HUES64 (cell line): ENCODE results near the gene MYO18B.

ENCODE experiments used
- H3K27ac ChIP-seq: 2 replicates; pipeline ENCODE4 v1.7.0; 2013; ENCODE audit warnings: low read depth, low read length, inconsistent platforms
- H3K27me3 ChIP-seq: 2 replicates; pipeline ENCODE4 v1.6.1; 2013; ENCODE audit warnings: mild to moderate bottlenecking, low read length; ENCODE audit not compliant: insufficient read depth
- H3K36me3 ChIP-seq: 2 replicates; pipeline ENCODE4 v1.6.1; 2013; ENCODE audit warnings: mild to moderate bottlenecking, low read length; ENCODE audit not compliant: insufficient read depth
- H3K4me1 ChIP-seq: 2 replicates; pipeline ENCODE4 v1.6.1; 2013; ENCODE audit warnings: mild to moderate bottlenecking, low read length, moderate library complexity; ENCODE audit not compliant: insufficient read depth
- H3K4me3 ChIP-seq: 2 replicates; pipeline ENCODE4 v1.5.1; 2013; ENCODE audit warnings: mild to moderate bottlenecking, low read length, moderate library complexity
- H3K9ac ChIP-seq: 2 replicates; pipeline ENCODE4 v1.6.1; 2013; ENCODE audit warnings: mild to moderate bottlenecking, low read depth, low read length
- H3K9me3 ChIP-seq: 2 replicates; pipeline ENCODE4 v1.6.1; 2013; ENCODE audit warnings: low read depth, low read length; ENCODE audit not compliant: insufficient read depth
- WGBS: fragments of 150-250, 120-280 bp; methylation state at CpG from one replicate; pipeline ENCODE4 v1.1.7; 2013; ENCODE audit warnings: missing lambda C conversion rate; 5-methylcytosine and 5-hydroxymethylcytosine counted together

The MYO18B gene

GRCh38 chr22:25892678-25893077 lies 150.7 kb downstream of the MYO18B start:
- no peaks in the 10 kb centered on the region for H3K36me3 ChIP-seq
- 77% methylated on average over 4 of the region's 4 CpGs for WGBS
- H3K9me3 ChIP-seq: no peaks in the 10 kb centered on the region
- H3K27ac ChIP-seq: no peak overlapping the region
- H3K9ac ChIP-seq: no peak overlapping the region
- no peaks in the 10 kb centered on the region for H3K4me1 ChIP-seq
- no peak overlapping the region for H3K4me3 ChIP-seq
- H3K27me3 ChIP-seq: no peaks in the 10 kb centered on the region

- Histone ChIP-seq H3K27me3 (no peaks in the 10 kb centered on the region), H3K9me3 (no peaks in the 10 kb centered on the region), H3K9ac (no peak overlapping the region), H3K36me3 (no peaks in the 10 kb centered on the region), H3K4me3 (no peak overlapping the region), H3K27ac (no peak overlapping the region), H3K4me1 (no peaks in the 10 kb centered on the region)
- 84% methylated on average over 3 of the region's 3 CpGs for WGBS
Measured at GRCh38 chr22:25895678-25896077, 153.7 kb downstream of the MYO18B start.

- Histone ChIP-seq H3K9ac (no peak overlapping the region), H3K27ac (no peak overlapping the region), H3K36me3 (no peaks in the 10 kb centered on the region), H3K9me3 (no peaks in the 10 kb centered on the region), H3K4me1 (no peaks in the 10 kb centered on the region), H3K4me3 (no peak overlapping the region), H3K27me3 (no peaks in the 10 kb centered on the region)
- WGBS: 74% methylated on average over 4 of the region's 4 CpGs
Measured at GRCh38 chr22:25896098-25896497, 154.1 kb downstream of the MYO18B start.

GRCh38 chr22:25896592-25896991 lies 154.6 kb downstream of the MYO18B start:
- Histone ChIP-seq H3K36me3 (no peaks in the 10 kb centered on the region), H3K4me3 (no peak overlapping the region), H3K9me3 (no peaks in the 10 kb centered on the region), H3K9ac (no peak overlapping the region), H3K27ac (no peak overlapping the region), H3K27me3 (no peaks in the 10 kb centered on the region), H3K4me1 (no peaks in the 10 kb centered on the region)
- 75% methylated on average over 2 of the region's 2 CpGs for WGBS

- H3K36me3 ChIP-seq: no peaks in the 10 kb centered on the region
- H3K9ac ChIP-seq: no peak overlapping the region
- no peaks in the 10 kb centered on the region for H3K27me3 ChIP-seq
- no peaks in the 10 kb centered on the region for H3K9me3 ChIP-seq
- H3K4me1 ChIP-seq: no peaks in the 10 kb centered on the region
- no peak overlapping the region for H3K27ac ChIP-seq
- no peak overlapping the region for H3K4me3 ChIP-seq
- 78% methylated on average over 11 of the region's 11 CpGs for WGBS
Measured at GRCh38 chr22:25898707-25899365, 156.8 kb downstream of the MYO18B start.

- no peak overlapping the region for H3K9ac ChIP-seq
- no peaks in the 10 kb centered on the region for H3K27me3 ChIP-seq
- WGBS: no CpG with 5 or more reads among the region's 1 CpG
- H3K4me3 ChIP-seq: no peak overlapping the region
- H3K27ac ChIP-seq: no peak overlapping the region
- H3K36me3 ChIP-seq: no peaks in the 10 kb centered on the region
- no peaks in the 10 kb centered on the region for H3K9me3 ChIP-seq
- H3K4me1 ChIP-seq: no peaks in the 10 kb centered on the region
Measured at GRCh38 chr22:25899566-25899965, 157.6 kb downstream of the MYO18B start.

- Histone ChIP-seq H3K27ac (no peak overlapping the region), H3K4me3 (no peak overlapping the region)
Measured at GRCh38 chr22:25900390-25900789, 158.4 kb downstream of the MYO18B start.

GRCh38 chr22:25900880-25901279 lies 158.9 kb downstream of the MYO18B start:
- Histone ChIP-seq H3K36me3 (no peaks in the 10 kb centered on the region), H3K4me3 (no peak overlapping the region), H3K9ac (no peak overlapping the region), H3K27ac (no peak overlapping the region), H3K27me3 (no peaks in the 10 kb centered on the region), H3K9me3 (no peaks in the 10 kb centered on the region), H3K4me1 (no peaks in the 10 kb centered on the region)
- WGBS: 94% methylated on average over 4 of the region's 4 CpGs

More at GRCh38 chr22:25900390-25900789, 158.4 kb downstream of the MYO18B start:
- WGBS: 90% methylated on average over 3 of the region's 3 CpGs
- no peaks in the 10 kb centered on the region for H3K36me3 ChIP-seq
- H3K27me3 ChIP-seq: no peaks in the 10 kb centered on the region
- H3K4me1 ChIP-seq: no peaks in the 10 kb centered on the region
- H3K9ac ChIP-seq: no peak overlapping the region
- no peaks in the 10 kb centered on the region for H3K9me3 ChIP-seq

- Histone ChIP-seq H3K4me3 (no peak overlapping the region), H3K27ac (no peak overlapping the region), H3K9ac (no peak overlapping the region), H3K36me3 (no peaks in the 10 kb centered on the region), H3K9me3 (peaks cover 8% of the 10 kb centered on the region), H3K4me1 (no peaks in the 10 kb centered on the region), H3K27me3 (no peaks in the 10 kb centered on the region)
- WGBS: 83% methylated on average over 8 of the region's 8 CpGs
Measured at GRCh38 chr22:25902402-25902801, 160.4 kb downstream of the MYO18B start.

GRCh38 chr22:25903294-25903693 lies 161.3 kb downstream of the MYO18B start:
- 75% methylated on average over 6 of the region's 6 CpGs for WGBS
- Histone ChIP-seq H3K4me3 (no peak overlapping the region), H3K27ac (no peak overlapping the region), H3K4me1 (no peaks in the 10 kb centered on the region), H3K9me3 (peaks cover 8% of the 10 kb centered on the region), H3K27me3 (no peaks in the 10 kb centered on the region), H3K36me3 (no peaks in the 10 kb centered on the region), H3K9ac (no peak overlapping the region)

- no peaks in the 10 kb centered on the region for H3K36me3 ChIP-seq
- H3K9me3 ChIP-seq: peaks cover 8% of the 10 kb centered on the region
- H3K4me1 ChIP-seq: peaks cover 9% of the 10 kb centered on the region; the same call in 1 of the 2 replicates
- H3K4me3 ChIP-seq: no peak overlapping the region
- no peaks in the 10 kb centered on the region for H3K27me3 ChIP-seq
- WGBS: 97% methylated on average over 13 of the region's 13 CpGs
- no peak overlapping the region for H3K9ac ChIP-seq
- H3K27ac ChIP-seq: no peak overlapping the region
Measured at GRCh38 chr22:25908212-25908611, 166.2 kb downstream of the MYO18B start.

GRCh38 chr22:25908755-25909154 lies 166.8 kb downstream of the MYO18B start:
- no peak overlapping the region for H3K9ac ChIP-seq
- 96% methylated on average over 2 of the region's 2 CpGs for WGBS
- no peaks in the 10 kb centered on the region for H3K27me3 ChIP-seq
- peaks cover 9% of the 10 kb centered on the region; the same call in 1 of the 2 replicates for H3K4me1 ChIP-seq
- no peak overlapping the region for H3K4me3 ChIP-seq
- no peaks in the 10 kb centered on the region for H3K36me3 ChIP-seq
- peaks cover 8% of the 10 kb centered on the region for H3K9me3 ChIP-seq
- H3K27ac ChIP-seq: no peak overlapping the region
